IPS-20b (cell line): ENCODE measurements around the gene MXRA5.
"Not testable (repeated sequence)": the region's sequence is repeated elsewhere in the genome, so short reads cannot be mapped to it uniquely, and the experiment has no call there.

Experiments
- H3K27ac ChIP-seq: one replicate; pipeline ENCODE4 v1.5.1; 2013; ENCODE audit warnings: low read length
- H3K27me3 ChIP-seq: 2 replicates; pipeline ENCODE4 v1.6.1; 2013; ENCODE audit warnings: mild to moderate bottlenecking, low read length, inconsistent platforms; ENCODE audit not compliant: insufficient read depth
- H3K36me3 ChIP-seq: 2 replicates; pipeline ENCODE4 v1.6.1; 2013; ENCODE audit warnings: low read depth, mild to moderate bottlenecking, inconsistent platforms, low read length, moderate library complexity; ENCODE audit not compliant: insufficient read depth
- H3K4me1 ChIP-seq: 2 replicates; pipeline ENCODE4 v1.6.1; 2013; ENCODE audit warnings: mild to moderate bottlenecking, control low read depth, inconsistent platforms, low read length, moderate library complexity; ENCODE audit not compliant: insufficient read depth
- H3K4me3 ChIP-seq: 2 replicates; pipeline ENCODE4 v1.5.1; 2013; ENCODE audit warnings: mild to moderate bottlenecking, low read length, inconsistent platforms
- H3K9ac ChIP-seq: 2 replicates; pipeline ENCODE4 v1.6.1; 2013; ENCODE audit warnings: low read depth, mild to moderate bottlenecking, inconsistent platforms, low read length, moderate library complexity
- H3K9me3 ChIP-seq: 2 replicates; pipeline ENCODE4 v1.6.1; 2013; ENCODE audit warnings: mild to moderate bottlenecking, low read depth, low read length, inconsistent platforms; ENCODE audit not compliant: insufficient read depth

Gene MXRA5, protein sequence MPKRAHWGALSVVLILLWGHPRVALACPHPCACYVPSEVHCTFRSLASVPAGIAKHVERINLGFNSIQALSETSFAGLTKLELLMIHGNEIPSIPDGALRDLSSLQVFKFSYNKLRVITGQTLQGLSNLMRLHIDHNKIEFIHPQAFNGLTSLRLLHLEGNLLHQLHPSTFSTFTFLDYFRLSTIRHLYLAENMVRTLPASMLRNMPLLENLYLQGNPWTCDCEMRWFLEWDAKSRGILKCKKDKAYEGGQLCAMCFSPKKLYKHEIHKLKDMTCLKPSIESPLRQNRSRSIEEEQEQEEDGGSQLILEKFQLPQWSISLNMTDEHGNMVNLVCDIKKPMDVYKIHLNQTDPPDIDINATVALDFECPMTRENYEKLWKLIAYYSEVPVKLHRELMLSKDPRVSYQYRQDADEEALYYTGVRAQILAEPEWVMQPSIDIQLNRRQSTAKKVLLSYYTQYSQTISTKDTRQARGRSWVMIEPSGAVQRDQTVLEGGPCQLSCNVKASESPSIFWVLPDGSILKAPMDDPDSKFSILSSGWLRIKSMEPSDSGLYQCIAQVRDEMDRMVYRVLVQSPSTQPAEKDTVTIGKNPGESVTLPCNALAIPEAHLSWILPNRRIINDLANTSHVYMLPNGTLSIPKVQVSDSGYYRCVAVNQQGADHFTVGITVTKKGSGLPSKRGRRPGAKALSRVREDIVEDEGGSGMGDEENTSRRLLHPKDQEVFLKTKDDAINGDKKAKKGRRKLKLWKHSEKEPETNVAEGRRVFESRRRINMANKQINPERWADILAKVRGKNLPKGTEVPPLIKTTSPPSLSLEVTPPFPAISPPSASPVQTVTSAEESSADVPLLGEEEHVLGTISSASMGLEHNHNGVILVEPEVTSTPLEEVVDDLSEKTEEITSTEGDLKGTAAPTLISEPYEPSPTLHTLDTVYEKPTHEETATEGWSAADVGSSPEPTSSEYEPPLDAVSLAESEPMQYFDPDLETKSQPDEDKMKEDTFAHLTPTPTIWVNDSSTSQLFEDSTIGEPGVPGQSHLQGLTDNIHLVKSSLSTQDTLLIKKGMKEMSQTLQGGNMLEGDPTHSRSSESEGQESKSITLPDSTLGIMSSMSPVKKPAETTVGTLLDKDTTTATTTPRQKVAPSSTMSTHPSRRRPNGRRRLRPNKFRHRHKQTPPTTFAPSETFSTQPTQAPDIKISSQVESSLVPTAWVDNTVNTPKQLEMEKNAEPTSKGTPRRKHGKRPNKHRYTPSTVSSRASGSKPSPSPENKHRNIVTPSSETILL (N-terminal part only)

DNA sequence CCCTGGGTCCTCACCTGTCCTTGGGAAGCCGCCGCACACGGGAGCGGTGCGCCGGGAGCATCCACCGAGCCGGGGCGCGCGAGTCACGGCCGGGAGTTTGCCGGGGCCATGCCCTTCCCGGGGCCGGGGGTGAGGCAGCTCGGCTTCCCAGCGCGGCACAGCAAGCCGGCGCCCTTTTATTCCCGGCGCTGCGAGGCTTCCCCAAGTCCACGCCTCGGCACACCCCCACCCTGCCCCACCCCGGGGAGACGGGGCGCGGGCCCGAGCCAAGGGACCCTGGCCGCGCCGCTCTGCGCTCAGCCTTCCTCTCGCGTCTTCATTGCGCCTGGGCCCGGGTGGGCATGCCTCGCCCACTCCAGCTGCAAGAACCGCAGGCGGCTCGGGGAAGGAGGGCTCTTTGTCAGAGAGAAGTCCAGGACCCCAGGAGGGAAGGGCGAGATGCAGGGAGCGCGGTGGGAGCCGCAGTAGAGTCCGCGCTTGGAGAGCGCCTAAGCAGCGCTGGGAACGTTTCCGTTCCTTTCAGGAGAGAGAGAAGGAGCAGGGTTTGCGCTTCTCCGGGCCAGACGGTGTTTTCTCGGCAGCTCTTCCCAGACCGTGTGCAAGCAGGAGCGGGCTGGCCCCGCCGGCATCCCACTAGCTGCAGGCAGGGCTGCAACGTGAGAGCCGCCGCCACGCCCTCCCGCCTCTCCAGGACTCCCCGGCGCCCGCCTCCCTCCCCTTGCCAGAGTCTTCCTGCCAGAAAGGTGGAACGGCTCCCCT lies at the start of gene MXRA5:
Gene MXRA5 (minus strand): TSS at position 152 of the 759 bp plus-strand sequence. CDS start 2,819 bp downstream, outside the sequence.
- H3K9me3 ChIP-seq, result no peaks in the 10 kb centered on the region
- H3K4me1 ChIP-seq, result no peaks in the 10 kb centered on the region
- no peak within 1 kb of the TSS for H3K27ac ChIP-seq
- peaks cover 60% of the 10 kb centered on the region for H3K27me3 ChIP-seq
- peak within 1 kb of the TSS; percentile 27; the same call in 1 of the 2 replicates for H3K9ac ChIP-seq
- peak within 1 kb of the TSS; percentile 65 for H3K4me3 ChIP-seq
- no peaks in the 10 kb centered on the region for H3K36me3 ChIP-seq

DNA sequence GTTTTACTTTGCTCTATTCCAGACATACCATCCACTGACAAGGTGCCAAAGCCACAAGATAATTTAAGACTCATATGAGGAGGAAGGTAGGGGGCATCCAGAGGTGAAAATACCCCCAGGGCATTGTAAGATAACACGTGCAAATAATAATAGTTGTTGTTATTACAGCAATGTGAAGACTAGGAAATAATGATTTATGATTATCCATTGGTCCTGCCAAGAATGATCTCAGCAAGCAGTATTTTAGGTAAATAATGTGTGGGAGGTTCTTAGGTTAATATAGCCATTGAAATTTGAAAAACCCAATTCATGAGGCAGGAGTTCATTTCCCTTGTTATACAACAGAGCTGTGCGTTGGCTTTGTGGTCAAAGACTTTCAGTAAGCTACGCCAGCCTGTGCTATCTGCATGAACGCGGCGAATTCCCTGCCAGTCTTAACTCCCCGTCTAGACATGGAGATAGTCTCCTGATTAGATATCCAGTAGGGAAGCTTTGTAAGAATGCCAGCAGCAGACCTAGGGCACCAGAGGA lies 47.2 kb upstream of the MXRA5 start:
- no peak overlapping the region for H3K9ac ChIP-seq
- no peak overlapping the region for H3K27ac ChIP-seq
- H3K4me1 ChIP-seq, result no peaks in the 10 kb centered on the region
- H3K27me3 ChIP-seq, result no peaks in the 10 kb centered on the region
- no peaks in the 10 kb centered on the region for H3K36me3 ChIP-seq
- H3K9me3 ChIP-seq, result no peaks in the 10 kb centered on the region
- H3K4me3 ChIP-seq, result no peak overlapping the region

DNA sequence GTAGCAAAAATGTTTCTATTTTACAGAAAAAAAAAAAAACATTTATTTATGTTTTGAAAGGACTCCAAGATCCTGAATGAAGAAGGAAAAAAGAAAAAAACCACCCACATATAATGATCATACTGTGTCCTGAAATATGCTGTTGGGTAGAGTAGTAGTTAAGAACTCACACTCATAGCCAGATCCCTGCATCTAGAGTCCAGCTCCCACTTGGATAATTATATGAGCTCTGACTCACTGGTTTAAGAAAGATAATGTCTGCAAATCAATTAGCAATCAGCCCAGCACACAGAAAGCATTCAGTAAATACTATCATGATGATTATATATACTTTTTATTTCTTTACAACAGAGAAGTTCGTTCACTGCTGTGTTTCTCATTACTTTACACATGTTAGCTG lies 46.7 kb upstream of the MXRA5 start:
- H3K4me3 ChIP-seq, result no peak overlapping the region
- H3K36me3 ChIP-seq, result no peaks in the 10 kb centered on the region
- no peaks in the 10 kb centered on the region for H3K4me1 ChIP-seq
- H3K27me3 ChIP-seq, result no peaks in the 10 kb centered on the region
- H3K9me3 ChIP-seq, result no peaks in the 10 kb centered on the region
- no peak overlapping the region for H3K27ac ChIP-seq
- no peak overlapping the region for H3K9ac ChIP-seq

DNA sequence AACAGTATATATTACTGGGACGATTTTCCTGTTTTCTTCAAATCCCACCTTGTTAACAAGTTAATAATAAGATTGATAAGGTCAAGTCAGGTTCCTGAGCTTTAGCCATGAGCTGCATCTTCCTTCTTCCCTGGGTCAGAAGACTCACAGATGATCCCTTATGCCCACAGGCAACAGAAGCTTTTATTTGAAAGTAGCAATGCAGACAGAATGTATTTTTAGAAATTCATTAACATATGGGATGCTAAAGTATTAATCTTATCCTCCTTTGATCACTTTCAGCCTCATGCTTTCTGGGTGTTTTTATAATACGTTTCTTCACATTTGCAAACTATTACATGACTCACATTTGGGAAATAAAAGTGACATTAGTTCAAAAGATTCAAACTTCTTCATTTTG lies 42.0 kb upstream of the MXRA5 start:
- Histone ChIP-seq H3K9ac (no peak overlapping the region), H3K27me3 (no peaks in the 10 kb centered on the region), H3K4me1 (no peaks in the 10 kb centered on the region), H3K9me3 (no peaks in the 10 kb centered on the region), H3K4me3 (no peak overlapping the region), H3K27ac (no peak overlapping the region), H3K36me3 (no peaks in the 10 kb centered on the region)

DNA sequence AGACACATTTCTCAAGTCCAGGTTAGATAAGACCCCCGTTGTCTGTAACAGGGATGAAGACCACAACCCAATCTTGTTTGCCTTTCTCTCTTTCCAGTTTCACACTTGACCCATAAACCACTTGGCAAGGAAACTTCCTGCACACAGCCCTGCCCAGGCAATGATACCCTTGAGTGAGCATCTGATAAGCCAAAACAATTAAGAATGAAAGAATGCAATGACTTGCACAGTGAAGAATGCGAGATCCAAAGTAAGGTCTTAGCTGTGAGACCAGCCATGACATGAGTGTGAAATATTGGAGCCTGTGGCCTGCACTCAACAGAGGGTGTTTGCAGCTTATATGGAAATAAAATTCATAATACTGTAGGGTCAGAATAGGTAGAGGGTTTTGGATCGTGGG lies 37.9 kb upstream of the MXRA5 start:
- H3K36me3 ChIP-seq, result no peaks in the 10 kb centered on the region
- no peak overlapping the region for H3K27ac ChIP-seq
- no peak overlapping the region for H3K9ac ChIP-seq
- H3K27me3 ChIP-seq, result no peaks in the 10 kb centered on the region
- H3K4me1 ChIP-seq, result no peaks in the 10 kb centered on the region
- no peak overlapping the region for H3K4me3 ChIP-seq
- no peaks in the 10 kb centered on the region for H3K9me3 ChIP-seq

DNA sequence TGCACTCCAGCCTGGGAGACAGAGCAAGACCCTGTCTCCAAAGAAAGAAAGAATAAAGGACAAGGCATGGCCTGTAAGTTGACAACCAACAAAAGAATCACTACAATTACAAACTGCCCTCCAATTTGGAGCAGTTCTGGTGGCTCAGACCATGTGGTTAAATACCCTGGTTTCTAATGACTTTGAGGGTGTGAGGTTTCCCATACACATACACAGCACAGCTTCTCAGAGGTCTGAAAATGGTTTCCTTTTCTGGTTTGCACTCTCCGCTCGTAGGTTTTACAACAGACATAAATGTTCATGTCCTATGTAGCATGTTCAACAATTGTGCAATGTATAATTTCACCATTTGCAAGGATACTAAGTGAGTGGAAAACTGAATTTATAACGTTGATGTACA lies 34.2 kb upstream of the MXRA5 start:
- no peaks in the 10 kb centered on the region for H3K9me3 ChIP-seq
- no peak overlapping the region for H3K27ac ChIP-seq
- no peak overlapping the region for H3K9ac ChIP-seq
- no peak overlapping the region for H3K4me3 ChIP-seq
- no peaks in the 10 kb centered on the region for H3K27me3 ChIP-seq
- H3K4me1 ChIP-seq, result no peaks in the 10 kb centered on the region
- no peaks in the 10 kb centered on the region for H3K36me3 ChIP-seq

DNA sequence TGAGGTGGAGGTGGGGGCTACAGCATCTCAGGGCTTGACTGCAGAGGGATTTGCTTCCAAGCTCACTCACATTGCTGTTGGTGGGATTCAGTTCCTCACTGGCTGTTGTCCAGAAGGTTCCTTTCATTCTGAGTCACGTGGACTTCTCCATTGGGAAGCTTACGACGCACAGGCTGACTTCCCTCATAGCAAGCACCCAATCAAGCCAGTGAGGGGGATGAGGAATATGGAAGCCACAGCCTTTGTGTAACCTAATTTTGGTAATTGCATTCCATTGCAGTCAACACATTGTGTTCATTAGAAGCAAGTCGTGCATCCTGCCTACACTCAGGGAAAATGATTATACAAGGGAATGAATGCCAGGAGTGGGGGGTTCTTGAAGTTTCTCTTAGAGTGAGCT lies 32.7 kb upstream of the MXRA5 start:
- Histone ChIP-seq H3K27me3 (no peaks in the 10 kb centered on the region), H3K36me3 (no peaks in the 10 kb centered on the region), H3K27ac (no peak overlapping the region), H3K9me3 (no peaks in the 10 kb centered on the region), H3K4me1 (no peaks in the 10 kb centered on the region), H3K4me3 (no peak overlapping the region), H3K9ac (no peak overlapping the region)

DNA sequence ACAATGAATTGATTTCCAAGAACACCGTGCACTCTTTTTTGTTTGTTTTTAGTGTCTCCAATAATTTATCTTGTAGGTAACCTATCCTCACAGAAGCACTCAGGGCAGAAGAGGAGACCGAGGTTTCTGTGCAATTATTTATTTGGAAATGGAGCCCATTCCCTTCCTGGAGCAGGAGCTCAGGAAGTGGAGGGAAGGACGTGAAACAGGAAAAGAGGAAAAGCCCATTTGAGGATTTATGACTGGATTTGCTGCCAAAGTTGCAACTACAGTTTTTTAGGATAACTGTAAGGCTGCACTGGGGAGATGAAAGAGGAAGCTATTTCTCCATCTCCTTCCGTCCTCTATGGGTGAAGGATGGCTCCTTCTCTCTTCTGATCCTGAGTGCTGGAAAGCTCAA lies 31.7 kb upstream of the MXRA5 start:
- Histone ChIP-seq H3K9ac (no peak overlapping the region), H3K27me3 (no peaks in the 10 kb centered on the region), H3K36me3 (no peaks in the 10 kb centered on the region), H3K4me1 (no peaks in the 10 kb centered on the region), H3K4me3 (no peak overlapping the region), H3K9me3 (no peaks in the 10 kb centered on the region), H3K27ac (no peak overlapping the region)

DNA sequence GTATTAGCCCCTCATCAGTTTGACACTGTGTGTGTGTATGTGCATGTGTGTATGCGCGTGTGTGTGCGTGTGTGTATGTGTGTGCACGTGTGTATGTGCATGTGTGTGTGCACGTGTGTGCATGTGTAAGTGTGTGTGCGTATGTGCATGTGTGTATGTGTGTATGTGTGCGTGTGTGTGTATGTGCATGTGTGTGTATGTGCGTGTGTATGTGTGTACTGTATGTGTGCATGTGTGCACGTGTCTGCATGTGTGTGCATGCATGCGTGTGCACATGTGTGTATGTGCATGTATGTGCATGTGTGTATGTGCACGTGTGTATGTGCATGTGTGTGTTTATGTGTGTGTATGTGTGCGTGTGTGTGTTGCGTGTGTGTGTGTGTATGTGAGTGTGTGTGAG lies 31.1 kb upstream of the MXRA5 start:
- Histone ChIP-seq H3K36me3 (no peaks in the 10 kb centered on the region), H3K4me1 (no peaks in the 10 kb centered on the region), H3K9me3 (no peaks in the 10 kb centered on the region), H3K27ac (no peak overlapping the region), H3K4me3 (no peak overlapping the region), H3K27me3 (no peaks in the 10 kb centered on the region), H3K9ac (no peak overlapping the region)

DNA sequence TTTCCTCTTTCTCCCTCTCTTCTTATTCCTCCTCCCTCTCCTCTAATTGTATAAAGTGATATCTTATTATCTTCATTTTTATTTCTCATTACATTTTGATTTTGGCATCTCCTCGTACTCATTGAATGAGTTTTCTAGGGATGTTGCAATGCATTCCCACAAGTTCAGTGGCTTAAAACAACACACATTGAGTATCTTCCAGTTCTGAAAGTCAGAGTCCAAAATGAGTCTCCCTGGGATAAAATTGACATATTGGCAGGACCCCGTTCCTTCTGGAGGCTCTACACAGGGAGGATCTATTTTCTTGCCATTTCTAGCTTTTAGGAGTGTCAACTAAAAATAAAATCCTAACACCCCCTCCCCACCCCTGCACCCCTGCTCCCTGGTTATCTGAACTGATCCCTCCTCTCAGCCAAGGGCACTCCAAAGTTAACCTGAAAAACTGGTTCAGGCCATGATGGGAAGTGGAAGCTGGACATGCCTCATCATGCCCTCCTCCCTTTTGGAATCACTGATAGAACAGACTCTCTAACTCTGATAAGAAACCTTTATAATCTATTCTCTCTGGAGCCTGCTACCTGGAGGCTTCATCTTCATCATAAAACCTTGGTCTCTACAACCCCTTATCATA lies 29.5 kb upstream of the MXRA5 start:
- not testable (repeated sequence) for H3K9ac ChIP-seq, H3K9me3 ChIP-seq, H3K27ac ChIP-seq, H3K4me3 ChIP-seq, H3K36me3 ChIP-seq, H3K4me1 ChIP-seq, H3K27me3 ChIP-seq
